ENCODE results near the gene TPO. TPM values are rescaled to one million over a fixed set of nuclear protein-coding genes. Genes with fewer than 3 reads are reported as not detected.
"Not testable (repeated sequence)": the region's sequence is repeated elsewhere in the genome, so short reads cannot be mapped to it uniquely, and the experiment has no call there.

TPO gene
- total RNA-seq, 1 experiment from 2014 or later: not detected

- Mint-ChIP-seq H3K27me3 (ENCODE audit: low read depth) (no peaks in the 10 kb centered on the region), H3K4me1 (peaks cover 5% of the 10 kb centered on the region), H3K9me3 (no peaks in the 10 kb centered on the region), H3K36me3 (no peaks in the 10 kb centered on the region), H3K4me3 (no peak overlapping the region), H3K27ac (no peak overlapping the region)
- ATAC-seq (no peak), DNase-seq (ENCODE audit: low spot score) (peak; percentile 8)
- CTCF ChIA-PET: no interaction called here
- POLR2A ChIA-PET: no interaction called here
- TF ChIP-seq CTCF (IDR thresholded peaks at IDR 0.05) (no peak), ERG (CRISPR knock-in tag; IDR thresholded peaks at IDR 0.05) (no peak), ATF1 (CRISPR knock-in tag; IDR thresholded peaks at IDR 0.05) (no peak), SMAD3 (CRISPR knock-in tag; IDR thresholded peaks at IDR 0.05; ENCODE audit: borderline replicate concordance) (no peak), CBFB (CRISPR knock-in tag; IDR thresholded peaks at IDR 0.05; ENCODE audit: low read depth) (no peak)
- TF ChIP-seq, protein P1, sequence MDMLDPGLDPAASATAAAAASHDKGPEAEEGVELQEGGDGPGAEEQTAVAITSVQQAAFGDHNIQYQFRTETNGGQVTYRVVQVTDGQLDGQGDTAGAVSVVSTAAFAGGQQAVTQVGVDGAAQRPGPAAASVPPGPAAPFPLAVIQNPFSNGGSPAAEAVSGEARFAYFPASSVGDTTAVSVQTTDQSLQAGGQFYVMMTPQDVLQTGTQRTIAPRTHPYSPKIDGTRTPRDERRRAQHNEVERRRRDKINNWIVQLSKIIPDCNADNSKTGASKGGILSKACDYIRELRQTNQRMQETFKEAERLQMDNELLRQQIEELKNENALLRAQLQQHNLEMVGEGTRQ (CRISPR knock-in tag; IDR thresholded peaks at IDR 0.05): no peak
Measured at GRCh38 chr2:1515073-1515430, 101.8 kb downstream of the TPO start.

DNA sequence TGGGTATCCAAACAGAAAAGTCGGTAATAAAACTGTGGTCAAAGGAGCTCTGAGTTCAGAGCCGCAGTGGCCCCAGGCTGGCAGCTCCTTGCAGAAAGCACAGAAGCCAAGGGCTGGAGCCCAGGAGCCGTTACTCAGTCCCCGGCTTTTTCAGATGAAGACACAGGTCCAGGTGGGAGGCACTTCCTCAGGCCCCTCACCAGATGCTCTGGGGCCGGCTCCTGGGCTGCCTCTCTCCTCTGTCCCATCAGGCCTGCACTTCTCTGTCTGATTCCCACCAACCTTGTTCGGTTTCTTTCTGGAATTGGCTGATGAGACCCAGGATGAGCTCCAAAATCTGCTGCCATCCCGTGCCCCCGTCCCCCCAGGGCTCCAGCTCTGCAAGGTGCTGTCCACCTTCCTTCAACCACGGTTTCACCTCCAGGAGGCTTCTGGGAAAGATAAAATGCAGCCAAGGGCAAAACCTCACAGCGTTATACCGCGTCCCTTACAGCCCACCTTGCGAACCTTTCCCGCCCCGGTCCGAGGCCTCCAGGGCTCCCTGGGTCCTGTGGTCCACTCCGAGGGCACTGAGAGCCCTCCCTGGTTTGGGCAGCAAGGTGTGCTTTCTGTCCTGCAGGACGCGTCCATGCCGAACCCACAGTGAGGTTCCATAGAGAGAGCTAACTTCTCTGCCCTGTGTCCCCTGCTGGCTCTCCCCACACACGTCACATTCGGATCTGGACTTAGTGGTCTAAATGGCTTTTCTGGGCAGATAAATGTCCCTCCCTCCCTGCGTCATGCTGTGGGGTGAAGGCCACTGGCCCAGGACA lies 102.9 kb downstream of the TPO start:
- H3K36me3 Mint-ChIP-seq: no peaks in the 10 kb centered on the region

DNA sequence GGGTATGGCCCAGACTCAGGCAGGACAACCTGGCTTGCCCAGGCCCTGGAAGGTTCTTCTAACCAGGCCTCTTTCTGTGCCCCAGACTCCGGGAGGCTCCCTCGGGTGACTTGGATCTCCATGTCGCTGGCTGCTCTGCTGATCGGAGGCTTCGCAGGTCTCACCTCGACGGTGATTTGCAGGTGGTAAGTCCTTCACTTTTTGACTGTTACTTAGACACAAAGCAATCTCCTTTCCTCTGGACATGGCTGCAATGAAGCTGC lies 103.5 kb downstream of the TPO start:
- Mint-ChIP-seq H3K4me3 (no peak overlapping the region), H3K27ac (no peak overlapping the region), H3K9me3 (no peaks in the 10 kb centered on the region), H3K4me1 (no peaks in the 10 kb centered on the region), H3K27me3 (ENCODE audit: low read depth) (no peaks in the 10 kb centered on the region), H3K36me3 (no peaks in the 10 kb centered on the region)
- ATAC-seq: no peak
- peak; percentile 8 for DNase-seq (ENCODE audit: low spot score)
- TF ChIP-seq AR (CRISPR knock-in tag; IDR thresholded peaks at IDR 0.05): no peak
- TF ChIP-seq ZNF121 (CRISPR knock-in tag; IDR thresholded peaks at IDR 0.05): no peak
- no peak for TF ChIP-seq JAZF1 (CRISPR knock-in tag; IDR thresholded peaks at IDR 0.05)
- no peak for TF ChIP-seq ZNF263 (CRISPR knock-in tag; IDR thresholded peaks at IDR 0.05; ENCODE audit: low read depth)
- no peak for TF ChIP-seq TP53 (CRISPR knock-in tag; IDR thresholded peaks at IDR 0.05)
- no peak for TF ChIP-seq MYBL2 (CRISPR knock-in tag; IDR thresholded peaks at IDR 0.05)
- ChIA-PET POLR2A (no interaction called here), CTCF (no interaction called here)

More for the DNA sequence above, 102.9 kb downstream of the TPO start:
- H3K27ac Mint-ChIP-seq: no peak overlapping the region; the same call in 1 of the 2 replicates
- H3K4me1 Mint-ChIP-seq: no peaks in the 10 kb centered on the region
- ChIA-PET POLR2A (no interaction called here), CTCF (no interaction called here)
- H3K4me3 Mint-ChIP-seq: no peak overlapping the region
- no peaks in the 10 kb centered on the region for H3K9me3 Mint-ChIP-seq
- H3K27me3 Mint-ChIP-seq (ENCODE audit: low read depth): no peaks in the 10 kb centered on the region
- peak; percentile 6 for DNase-seq (ENCODE audit: low spot score)
- no peak for ATAC-seq
- TF ChIP-seq NFATC4 (CRISPR knock-in tag; IDR thresholded peaks at IDR 0.05): no peak
- TF ChIP-seq, protein P1 (CRISPR knock-in tag; IDR thresholded peaks at IDR 0.05): no peak
- no peak for TF ChIP-seq ZNF396 (CRISPR knock-in tag; IDR thresholded peaks at IDR 0.05; ENCODE audit: borderline replicate concordance)

- ATAC-seq; H3K36me3 Mint-ChIP-seq; H3K27ac Mint-ChIP-seq; CTCF ChIA-PET; POLR2A ChIA-PET; H3K4me1 Mint-ChIP-seq; H3K4me3 Mint-ChIP-seq; H3K9me3 Mint-ChIP-seq; H3K27me3 Mint-ChIP-seq (ENCODE audit: low read depth): not testable (repeated sequence)
- DNase-seq (ENCODE audit: low spot score): peak; percentile 10
Measured at GRCh38 chr2:1517291-1517690, 104.0 kb downstream of the TPO start.
